ENCODE results near the gene HBG2.
"Not testable (repeated sequence)": the region's sequence is repeated elsewhere in the genome, so short reads cannot be mapped to it uniquely, and the experiment has no call there.

Gene HBG2

DNA sequence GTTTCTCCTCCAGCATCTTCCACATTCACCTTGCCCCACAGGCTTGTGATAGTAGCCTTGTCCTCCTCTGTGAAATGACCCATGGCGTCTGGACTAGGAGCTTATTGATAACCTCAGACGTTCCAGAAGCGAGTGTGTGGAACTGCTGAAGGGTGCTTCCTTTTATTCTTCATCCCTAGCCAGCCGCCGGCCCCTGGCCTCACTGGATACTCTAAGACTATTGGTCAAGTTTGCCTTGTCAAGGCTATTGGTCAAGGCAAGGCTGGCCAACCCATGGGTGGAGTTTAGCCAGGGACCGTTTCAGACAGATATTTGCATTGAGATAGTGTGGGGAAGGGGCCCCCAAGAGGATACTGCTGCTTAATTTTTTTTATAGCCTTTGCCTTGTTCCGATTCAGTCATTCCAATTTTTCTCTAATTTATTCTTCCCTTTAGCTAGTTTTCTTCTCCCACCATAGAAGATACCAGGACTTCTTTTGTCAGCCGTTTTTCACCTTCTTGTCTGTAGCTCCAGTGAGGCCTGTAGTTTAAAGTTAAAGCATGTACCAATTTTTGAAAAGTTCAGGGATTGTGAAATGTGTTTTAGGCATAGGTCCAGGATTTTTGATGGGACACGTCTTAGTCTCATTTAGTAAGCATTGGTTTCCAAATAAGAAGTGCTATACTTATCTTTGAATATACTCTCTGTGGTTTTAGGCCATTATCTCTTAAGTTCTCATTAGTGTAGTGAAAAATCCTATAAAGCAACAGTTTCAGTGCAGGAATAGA is at the start of gene HBG2:
Gene HBG2, minus strand, starts transcription at position 136 of the 768 bp plus-strand sequence. Its CDS starts 53 bp downstream, at position 83.
- not testable (repeated sequence) for TF ChIP-seq REST (IDR thresholded peaks at IDR 0.05; ENCODE audit: low read depth); EGR1 (IDR thresholded peaks at IDR 0.05)
- TF ChIP-seq, protein P1, sequence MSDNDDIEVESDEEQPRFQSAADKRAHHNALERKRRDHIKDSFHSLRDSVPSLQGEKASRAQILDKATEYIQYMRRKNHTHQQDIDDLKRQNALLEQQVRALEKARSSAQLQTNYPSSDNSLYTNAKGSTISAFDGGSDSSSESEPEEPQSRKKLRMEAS (IDR thresholded peaks at IDR 0.05) = not testable (repeated sequence)

GRCh38 chr11:5304046-5304445 is 49.5 kb upstream of the HBG2 start:
- no peak for TF ChIP-seq TCF12 (IDR thresholded peaks at IDR 0.05; ENCODE audit: low read depth)
- no peak for TF ChIP-seq ZBTB7A (IDR thresholded peaks at IDR 0.05; ENCODE audit: low read depth)
- no peak for TF ChIP-seq RAD21 (IDR thresholded peaks at IDR 0.05; ENCODE audit: low read depth)
- TF ChIP-seq YY1 (IDR thresholded peaks at IDR 0.05; ENCODE audit: low read depth) = no peak
- TF ChIP-seq CREB1 (IDR thresholded peaks at IDR 0.05; ENCODE audit: low read depth) = no peak
- TF ChIP-seq FOXM1 (IDR thresholded peaks at IDR 0.05; ENCODE audit: borderline replicate concordance, low read depth) = no peak
- TF ChIP-seq TEAD4 (IDR thresholded peaks at IDR 0.05) = no peak
- no peak for TF ChIP-seq EGR1 (IDR thresholded peaks at IDR 0.05)

DNA sequence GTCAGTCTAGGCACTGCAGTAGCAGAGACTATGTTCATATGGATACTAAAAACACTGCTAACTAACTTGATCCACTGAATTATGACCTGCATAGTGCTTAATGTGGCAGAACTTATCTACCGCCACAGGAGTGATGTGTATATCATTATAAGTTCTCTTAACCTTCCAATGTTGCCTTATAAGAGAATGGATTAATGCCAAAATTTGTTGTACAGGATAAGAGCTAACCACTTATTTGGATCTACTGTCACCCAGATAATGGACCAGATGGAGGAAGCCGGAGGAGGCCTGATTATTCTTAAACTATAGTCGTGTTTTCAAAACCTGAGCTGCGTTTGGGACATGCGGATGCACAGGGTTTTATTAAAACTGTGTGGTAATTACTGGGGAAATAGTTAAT is 49.0 kb upstream of the HBG2 start:
- no peak for TF ChIP-seq FOXM1 (IDR thresholded peaks at IDR 0.05; ENCODE audit: borderline replicate concordance, low read depth)
- TF ChIP-seq YY1 (IDR thresholded peaks at IDR 0.05; ENCODE audit: low read depth) = no peak
- TF ChIP-seq TAF1 (IDR thresholded peaks at IDR 0.05; ENCODE audit: low read depth) = no peak
- no peak for TF ChIP-seq REST (IDR thresholded peaks at IDR 0.05; ENCODE audit: low read depth)
- TF ChIP-seq RAD21 (IDR thresholded peaks at IDR 0.05; ENCODE audit: low read depth) = no peak
- TF ChIP-seq, protein P2, sequence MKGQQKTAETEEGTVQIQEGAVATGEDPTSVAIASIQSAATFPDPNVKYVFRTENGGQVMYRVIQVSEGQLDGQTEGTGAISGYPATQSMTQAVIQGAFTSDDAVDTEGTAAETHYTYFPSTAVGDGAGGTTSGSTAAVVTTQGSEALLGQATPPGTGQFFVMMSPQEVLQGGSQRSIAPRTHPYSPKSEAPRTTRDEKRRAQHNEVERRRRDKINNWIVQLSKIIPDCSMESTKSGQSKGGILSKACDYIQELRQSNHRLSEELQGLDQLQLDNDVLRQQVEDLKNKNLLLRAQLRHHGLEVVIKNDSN (IDR thresholded peaks at IDR 0.05) = no peak
- TF ChIP-seq, protein P1 (IDR thresholded peaks at IDR 0.05) = no peak
- TF ChIP-seq CEBPB (IDR thresholded peaks at IDR 0.05) = no peak
- TF ChIP-seq TCF12 (IDR thresholded peaks at IDR 0.05; ENCODE audit: low read depth) = no peak

DNA sequence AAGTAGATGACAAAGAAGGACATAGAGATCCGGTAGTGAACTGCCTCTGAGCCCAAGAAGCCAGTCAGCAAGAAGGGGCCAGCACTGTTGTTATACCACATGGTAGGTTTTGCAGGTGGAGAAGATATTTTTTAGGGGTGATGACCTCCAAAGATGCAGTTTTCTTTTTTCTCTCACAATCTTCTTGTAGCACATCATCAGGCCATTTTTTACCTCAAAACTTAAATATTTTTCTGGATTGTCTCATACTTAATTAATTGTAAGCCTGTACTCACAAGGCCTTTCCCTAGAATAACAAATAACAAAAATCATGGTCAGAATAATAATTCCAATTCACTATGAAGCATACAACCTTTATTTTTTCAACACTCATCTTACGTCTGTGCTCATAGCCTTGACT is 47.3 kb upstream of the HBG2 start, which contains the start of gene OR51B4:
Gene OR51B4, minus strand, starts transcription at position 101 of the 400 bp plus-strand sequence. Its CDS starts 0 bp downstream, at position 101.
- TF ChIP-seq YY1 (IDR thresholded peaks at IDR 0.05; ENCODE audit: low read depth) (no peak), TEAD4 (IDR thresholded peaks at IDR 0.05) (no peak), FOXM1 (IDR thresholded peaks at IDR 0.05; ENCODE audit: borderline replicate concordance, low read depth) (no peak), REST (IDR thresholded peaks at IDR 0.05; ENCODE audit: low read depth) (no peak), EGR1 (IDR thresholded peaks at IDR 0.05) (no peak)

DNA sequence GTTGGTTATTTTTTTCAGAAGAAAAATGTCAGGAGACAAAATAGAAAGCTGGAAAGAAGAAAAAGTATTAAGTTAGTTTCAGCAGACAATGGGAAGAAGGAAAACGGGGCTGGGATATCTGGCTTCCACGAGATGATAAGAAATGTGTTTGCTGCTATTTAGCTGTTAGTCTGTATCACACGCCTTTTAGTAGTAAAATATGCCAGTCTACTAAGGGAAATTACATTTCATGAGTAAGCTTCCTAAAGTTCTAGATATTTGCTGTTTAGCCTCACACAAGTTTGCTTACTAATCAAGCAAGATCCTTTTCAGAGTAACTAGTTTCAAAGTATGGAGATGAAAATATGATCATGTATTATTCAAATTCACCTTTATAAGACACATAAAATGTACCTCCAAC is 45.7 kb upstream of the HBG2 start:
- no peak for TF ChIP-seq NFIC (IDR thresholded peaks at IDR 0.05)
- TF ChIP-seq, protein P2 (IDR thresholded peaks at IDR 0.05) = no peak
- no peak for TF ChIP-seq FOXM1 (IDR thresholded peaks at IDR 0.05; ENCODE audit: borderline replicate concordance, low read depth)
- no peak for TF ChIP-seq CEBPB (IDR thresholded peaks at IDR 0.05)
- TF ChIP-seq CREB1 (IDR thresholded peaks at IDR 0.05; ENCODE audit: low read depth) = no peak
- TF ChIP-seq, protein P1 (IDR thresholded peaks at IDR 0.05) = no peak
- no peak for TF ChIP-seq EGR1 (IDR thresholded peaks at IDR 0.05)

Measured in Ishikawa (cell line).